Measurements from ENCODE around the gene SCAF8.

DNA sequence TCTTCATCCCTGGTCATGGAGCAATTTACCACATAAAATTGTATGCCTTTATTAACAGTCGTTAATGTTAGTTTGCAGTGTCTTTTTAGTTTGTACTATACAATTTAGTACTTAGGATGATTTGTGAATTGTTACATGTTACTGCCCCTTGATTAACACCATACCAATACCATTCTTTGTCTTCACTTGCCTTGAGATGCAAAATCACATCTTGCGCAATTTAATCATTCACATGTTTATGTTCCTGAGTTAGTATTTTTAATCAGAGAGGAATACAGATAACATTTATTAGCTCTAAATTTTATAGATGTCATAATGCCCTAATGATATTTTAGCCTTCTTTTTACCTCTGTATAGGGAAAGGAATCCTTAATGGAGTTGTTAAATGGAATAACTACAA is 114.1 kb downstream of the SCAF8 start:
- TF ChIP-seq, protein P1, sequence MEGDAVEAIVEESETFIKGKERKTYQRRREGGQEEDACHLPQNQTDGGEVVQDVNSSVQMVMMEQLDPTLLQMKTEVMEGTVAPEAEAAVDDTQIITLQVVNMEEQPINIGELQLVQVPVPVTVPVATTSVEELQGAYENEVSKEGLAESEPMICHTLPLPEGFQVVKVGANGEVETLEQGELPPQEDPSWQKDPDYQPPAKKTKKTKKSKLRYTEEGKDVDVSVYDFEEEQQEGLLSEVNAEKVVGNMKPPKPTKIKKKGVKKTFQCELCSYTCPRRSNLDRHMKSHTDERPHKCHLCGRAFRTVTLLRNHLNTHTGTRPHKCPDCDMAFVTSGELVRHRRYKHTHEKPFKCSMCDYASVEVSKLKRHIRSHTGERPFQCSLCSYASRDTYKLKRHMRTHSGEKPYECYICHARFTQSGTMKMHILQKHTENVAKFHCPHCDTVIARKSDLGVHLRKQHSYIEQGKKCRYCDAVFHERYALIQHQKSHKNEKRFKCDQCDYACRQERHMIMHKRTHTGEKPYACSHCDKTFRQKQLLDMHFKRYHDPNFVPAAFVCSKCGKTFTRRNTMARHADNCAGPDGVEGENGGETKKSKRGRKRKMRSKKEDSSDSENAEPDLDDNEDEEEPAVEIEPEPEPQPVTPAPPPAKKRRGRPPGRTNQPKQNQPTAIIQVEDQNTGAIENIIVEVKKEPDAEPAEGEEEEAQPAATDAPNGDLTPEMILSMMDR (IDR thresholded peaks at IDR 0.05 in 4 of 5, conservative IDR thresholded peaks at IDR 0.05 in 1 of 5), result no peak
- no peak for TF ChIP-seq POLR2A (IDR thresholded peaks at IDR 0.05)

Data from gastrocnemius medialis (tissue), 4 donors.